Renal pelvis (tissue), 4 donors: Measurements from ENCODE around the gene EXOC2. TPM values are rescaled to one million over a fixed set of nuclear protein-coding genes. Genes with fewer than 3 reads are reported as not detected.

Experiments used
- DNase-seq: peaks from one replicate; pipeline ENCODE4 v3.0.0-alpha.2; 2013
- polyA plus RNA-seq, 3 donors: library from polyadenylated mRNA; unstranded; fragments of 120-200 nt; gene quantifications; one replicate each; pipeline ENCODE4 v1.2.1, GENCODE V29; 2013; ENCODE audit not compliant: insufficient read length in 3 of 3

The EXOC2 gene
- polyA plus RNA-seq, 3 donors, result 20.4 to 24.4 (median 23.1) TPM

DNA sequence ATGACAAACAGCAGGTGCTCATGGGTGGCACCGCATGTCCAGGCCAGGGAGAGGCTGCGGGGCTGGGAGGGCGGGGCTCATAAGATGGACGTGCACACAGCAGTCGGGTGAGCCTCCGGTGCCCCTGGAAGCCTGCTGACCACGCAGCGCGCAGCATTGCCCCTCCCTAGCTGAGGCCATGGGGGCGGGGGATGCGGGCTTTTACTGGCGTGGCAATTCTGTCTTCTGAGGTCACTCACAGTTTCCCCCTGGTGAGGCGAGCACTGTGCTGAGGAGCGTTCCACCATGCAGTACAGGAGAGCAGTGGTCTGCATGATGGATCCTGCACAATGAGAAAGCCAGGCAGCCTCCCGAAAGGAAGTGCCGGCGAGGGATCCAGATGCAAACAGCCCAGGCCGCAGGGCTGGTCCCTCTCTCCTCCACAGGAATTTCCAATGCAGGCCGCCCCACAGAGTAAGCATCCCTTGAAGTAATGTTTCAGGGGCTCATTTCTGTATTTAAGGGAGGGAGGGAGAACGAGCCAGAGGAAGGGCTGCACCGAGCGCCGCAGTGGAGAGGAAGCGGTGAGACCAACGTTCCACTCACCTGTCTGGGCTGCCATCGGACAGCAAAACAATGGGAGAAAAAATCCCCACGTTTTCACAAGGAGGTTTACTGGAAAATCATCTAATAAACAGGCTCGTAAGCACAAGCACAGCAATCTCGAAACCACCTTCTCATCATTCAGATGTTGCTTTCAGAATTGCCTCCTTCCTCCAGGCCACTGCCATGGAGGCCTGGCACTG, 245.4 kb downstream of the EXOC2 start:
- DNase-seq, result no peak

- DNase-seq, result no peak
Measured at GRCh38 chr6:446418-447366, 246.2 kb downstream of the EXOC2 start.

GRCh38 chr6:445571-446417, 247.1 kb downstream of the EXOC2 start:
- DNase-seq, result no peak

DNA sequence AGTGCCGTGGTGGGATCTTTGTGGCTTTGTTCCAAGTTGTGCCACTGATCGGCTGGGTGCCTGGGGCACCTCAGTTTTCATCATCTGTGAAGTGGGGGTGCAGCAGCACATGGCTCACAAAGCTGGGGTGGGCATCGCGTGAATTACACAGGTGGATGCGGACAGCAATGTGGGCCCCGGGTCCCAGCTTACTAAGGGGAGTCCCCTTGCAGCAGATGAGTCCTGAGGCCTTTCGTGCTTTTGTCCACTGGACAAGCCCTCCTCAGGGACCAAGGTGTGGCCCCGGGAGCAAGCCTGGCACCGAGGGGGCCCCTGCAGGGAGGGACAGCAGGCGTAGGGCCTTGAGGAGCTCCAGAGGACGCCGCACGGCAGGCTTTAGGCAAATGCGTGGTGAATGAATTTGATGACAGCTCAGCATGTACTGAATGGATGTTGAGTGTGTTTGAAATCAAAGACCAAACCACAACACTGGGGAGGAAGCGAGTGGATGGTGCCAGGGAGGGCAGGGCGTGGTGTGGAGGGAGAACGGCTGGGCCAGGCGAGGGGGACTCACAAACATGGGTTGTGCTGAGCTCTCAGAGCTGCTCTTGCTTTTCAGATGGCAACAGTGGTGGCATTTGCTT, 248.2 kb downstream of the EXOC2 start:
- no peak for DNase-seq

GRCh38 chr6:443621-444159, 249.2 kb downstream of the EXOC2 start:
- peak; percentile 17 for DNase-seq

GRCh38 chr6:441126-441920, 251.6 kb downstream of the EXOC2 start:
- DNase-seq, result no peak

DNA sequence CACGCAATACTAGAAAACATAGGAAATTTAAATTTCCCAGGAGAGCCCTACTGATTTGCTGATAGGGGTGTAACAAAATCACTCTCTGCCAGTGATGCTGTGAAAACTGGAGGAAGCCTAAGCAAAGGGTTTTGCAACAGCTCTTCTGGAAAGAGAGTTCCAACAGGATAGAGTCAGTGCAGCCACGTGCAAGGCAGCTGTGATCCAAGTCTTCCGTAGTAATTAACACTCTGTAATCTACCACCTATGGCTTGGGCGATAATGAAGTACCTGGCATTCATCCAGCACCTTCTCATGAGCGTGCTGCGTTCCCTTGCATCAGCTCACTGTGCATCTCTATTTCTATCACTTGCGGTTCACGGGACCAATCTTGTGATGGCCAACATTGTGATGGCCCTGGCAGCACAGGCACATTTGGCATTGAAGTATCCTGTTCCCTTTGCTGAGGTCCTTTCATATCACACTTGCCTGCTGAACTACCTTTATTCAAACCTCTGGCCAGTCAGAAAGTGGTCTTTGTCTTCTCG, 253.2 kb downstream of the EXOC2 start:
- no peak for DNase-seq

DNA sequence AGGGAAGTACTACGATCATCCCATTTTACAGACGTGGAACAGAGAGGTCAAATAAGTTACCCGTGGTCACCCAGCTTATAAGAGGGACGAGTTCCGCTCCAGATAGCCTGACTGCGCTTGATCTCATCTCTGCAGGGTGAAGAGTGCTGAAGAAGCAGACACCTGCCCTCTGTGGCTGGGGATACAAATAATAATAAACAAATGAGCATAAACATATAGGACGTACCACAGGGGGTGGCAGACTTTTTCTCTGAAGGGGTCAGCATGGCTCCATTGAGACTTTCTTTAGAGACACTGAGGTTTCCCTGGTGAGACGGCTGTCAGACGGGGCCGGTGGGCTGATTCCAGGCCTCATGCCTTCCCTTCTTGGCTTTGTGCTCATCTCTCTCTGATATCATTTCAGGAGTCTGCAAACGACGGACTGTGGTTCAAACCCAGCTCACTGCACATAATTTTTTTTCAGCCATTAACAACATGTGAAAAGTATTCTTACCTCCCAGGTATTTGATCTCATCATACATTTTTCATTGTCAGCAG, 254.2 kb downstream of the EXOC2 start:
- no peak for DNase-seq

DNA sequence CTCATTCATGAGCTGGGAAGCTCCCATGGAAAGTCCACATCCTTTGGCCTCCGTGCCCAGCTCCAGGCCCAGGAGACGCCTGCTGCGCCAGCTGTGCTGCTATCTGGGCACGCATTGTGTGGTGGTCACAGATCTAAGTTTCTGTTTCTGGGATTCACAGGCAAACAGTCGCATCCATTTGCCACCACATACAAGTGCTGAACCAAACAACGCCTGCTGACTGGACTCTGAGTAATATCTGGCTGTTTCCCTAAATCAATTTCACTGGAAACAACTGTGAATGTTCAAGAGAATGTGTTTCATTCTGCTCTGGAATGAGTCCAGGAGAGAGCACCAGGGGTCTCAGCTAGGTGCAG, 255.9 kb downstream of the EXOC2 start:
- no peak for DNase-seq

- no peak for DNase-seq
Measured at GRCh38 chr6:436308-437036, 256.5 kb downstream of the EXOC2 start.

GRCh38 chr6:435441-436307, 257.3 kb downstream of the EXOC2 start:
- no peak for DNase-seq

Other genes with a start within 250 kb of the EXOC2 start
- gene HUS1B, start 36.0 kb downstream of the EXOC2 start, polyA plus RNA-seq, result under 1 TPM in 2 of 3 donors, not detected in 1; 0.11 to 0.22 TPM